H1 (cell line): Measurements from ENCODE around the gene OBSCN.

ENCODE experiments used
- E2F6 ChIP-seq: IDR thresholded peaks from 2 replicates; pipeline ENCODE4 v1.6.1; 2012; ENCODE audit warnings: inconsistent platforms
- POLR2A ChIP-seq, 2 experiments: IDR thresholded peaks; 1 replicate in 1 of 2; 2 replicates in 1 of 2; pipeline ENCODE4 v1.6.1; 2011; ENCODE audit warnings: low read depth in 2 of 2, low read length in 2 of 2, mild to moderate bottlenecking in 2 of 2; ENCODE audit errors: control extremely low read depth in 1 of 2

GRCh38 chr1:228314658-228315483 lies 107.0 kb downstream of the OBSCN start:
- TF ChIP-seq E2F6 = no peak
- no peak for TF ChIP-seq POLR2A (IDR thresholded peaks at IDR 0.05; ENCODE audit: control extremely low read depth in 1 of 2, low read depth in 2 of 2, low read length in 2 of 2)
